SK-N-SH treated with all-trans-retinoic acid at 6 μM for 48 hours (cell line): ENCODE measurements around the gene SEMA3E.

ENCODE experiments used
- ATAC-seq: fragments of 200-7000 bp; cut with Tn5 transposase; 3 replicates; pipeline ENCODE4 v1.9.1; 2020; ENCODE audit warnings: mild to moderate bottlenecking, moderate library complexity
- BACH2 ChIP-seq: fragments of 250-450 bp; sonication (Bioruptor Pico); IDR thresholded peaks from 2 replicates; pipeline ENCODE4 v1.9.0; 2021; ENCODE audit warnings: mild to moderate bottlenecking, borderline replicate concordance
- ESRRG ChIP-seq: fragments of 250-450 bp; sonication (Bioruptor Pico); IDR thresholded peaks from 2 replicates; pipeline ENCODE4 v1.6.1; 2021; ENCODE audit warnings: mild to moderate bottlenecking
- OSR1 ChIP-seq: fragments of 250-450 bp; sonication (Bioruptor Pico); IDR thresholded peaks from 2 replicates; pipeline ENCODE4 v1.8.0; 2022; ENCODE audit warnings: moderate library complexity, mild to moderate bottlenecking, inconsistent platforms
- TOX ChIP-seq: fragments of 250-450 bp; sonication (Bioruptor Pico); IDR thresholded peaks from 2 replicates; pipeline ENCODE4 v1.8.0; 2021; ENCODE audit warnings: mild to moderate bottlenecking, moderate library complexity, borderline replicate concordance
- TSHZ2 ChIP-seq: fragments of 250-450 bp; sonication (Bioruptor Pico); IDR thresholded peaks from 2 replicates; pipeline ENCODE4 v1.5.0; 2020; ENCODE audit warnings: mild to moderate bottlenecking, moderate library complexity
- ZFP3 ChIP-seq: fragments of 250-450 bp; sonication (Bioruptor Pico); IDR thresholded peaks from 2 replicates; pipeline ENCODE4 v1.5.0; 2020; ENCODE audit warnings: mild to moderate bottlenecking, moderate library complexity
- ZNF565 ChIP-seq: fragments of 450-650 bp; formaldehyde crosslinking; conservative IDR thresholded peaks from 2 replicates; pipeline ENCODE4 v1.5.0; 2020; ENCODE audit warnings: low read depth, mild to moderate bottlenecking, moderate library complexity

Gene SEMA3E

GRCh38 chr7:83321011-83321410 is 327.9 kb downstream of the SEMA3E start (continued):
- TF ChIP-seq TSHZ2 (CRISPR knock-in tag) = no peak
- TF ChIP-seq BACH2 (CRISPR knock-in tag) = no peak
- no peak for TF ChIP-seq TOX (CRISPR knock-in tag)
- no peak for TF ChIP-seq ZFP3 (CRISPR knock-in tag)
- TF ChIP-seq ESRRG (CRISPR knock-in tag) = no peak
- no peak for TF ChIP-seq ZNF565 (CRISPR knock-in tag)

GRCh38 chr7:83313931-83314330 is 335.0 kb downstream of the SEMA3E start:
- ATAC-seq = no peak
- no peak for TF ChIP-seq OSR1 (CRISPR knock-in tag)
- TF ChIP-seq ZFP3 (CRISPR knock-in tag) = no peak
- no peak for TF ChIP-seq BACH2 (CRISPR knock-in tag)
- TF ChIP-seq, all 23 proteins: peak for 0
